ENCODE data around the gene BCL2L12.

The BCL2L12 gene

DNA sequence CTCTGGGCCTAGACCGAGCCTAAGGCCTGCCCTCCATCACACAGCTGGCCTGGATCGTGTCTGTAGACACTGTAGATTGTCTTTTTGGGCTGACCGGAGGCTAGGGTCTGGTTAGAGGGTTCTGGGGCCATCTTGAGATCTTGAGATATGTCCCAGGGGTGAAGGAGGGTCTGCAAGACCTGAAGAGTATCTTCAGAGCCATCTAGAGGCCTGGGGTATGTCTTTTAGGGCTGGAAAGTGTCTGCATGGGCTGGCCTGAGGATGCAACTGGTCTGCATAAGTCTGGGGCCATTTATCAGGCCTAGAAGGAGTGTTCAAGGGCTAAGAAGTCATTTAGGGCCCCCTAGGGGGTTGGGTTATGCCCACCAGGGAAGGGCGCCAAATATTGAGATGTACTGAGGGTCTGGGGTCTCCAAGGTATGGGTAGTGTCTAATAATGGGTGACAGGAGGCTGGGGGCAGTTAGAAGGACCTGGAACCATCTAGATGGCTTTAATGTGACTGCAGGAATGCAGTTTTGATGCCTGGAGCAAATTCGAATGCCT is 23.2 kb upstream of the BCL2L12 start:
- DNase-seq, result no peak

DNA sequence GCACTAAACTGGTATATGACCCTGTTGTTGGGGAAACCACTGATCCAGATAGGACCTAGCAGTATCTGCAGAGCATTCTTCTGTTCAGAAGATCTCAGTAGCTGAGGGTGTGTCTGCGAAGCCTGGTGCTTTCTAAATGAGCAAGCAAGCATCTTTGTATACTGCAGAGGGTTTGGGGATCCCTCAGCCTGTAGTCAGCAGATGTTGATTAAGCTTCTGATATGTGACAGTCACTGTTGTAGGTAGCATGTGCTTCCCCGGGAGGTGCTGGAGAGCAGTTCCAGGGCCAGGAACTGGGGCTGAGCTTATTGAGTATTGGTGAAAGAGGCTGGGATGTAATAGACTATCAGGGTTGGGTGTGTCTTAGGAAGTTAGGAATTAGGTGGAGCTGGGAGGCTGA is 22.3 kb upstream of the BCL2L12 start:
- no peak for DNase-seq

DNA sequence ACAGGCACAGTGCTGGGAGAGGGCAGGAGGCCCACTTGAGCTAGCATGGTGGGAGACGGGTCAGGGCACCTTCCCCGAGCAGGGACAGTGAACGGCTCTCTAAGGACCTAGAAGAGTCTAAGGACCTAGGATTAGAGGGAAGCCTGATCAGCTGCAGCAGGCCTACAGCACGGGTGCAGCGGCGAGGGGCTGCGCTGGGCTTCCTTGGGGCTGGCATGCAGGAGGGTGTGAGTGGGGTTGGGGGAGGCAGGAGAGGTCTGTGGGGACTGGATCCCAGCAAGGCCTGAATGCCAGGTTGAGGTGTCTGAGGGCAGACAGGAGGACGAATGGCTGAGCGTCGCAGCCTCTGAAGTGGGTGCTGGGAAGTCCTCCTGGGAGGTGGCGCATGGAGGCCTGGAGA is 20.1 kb upstream of the BCL2L12 start:
- DNase-seq, result no peak

DNA sequence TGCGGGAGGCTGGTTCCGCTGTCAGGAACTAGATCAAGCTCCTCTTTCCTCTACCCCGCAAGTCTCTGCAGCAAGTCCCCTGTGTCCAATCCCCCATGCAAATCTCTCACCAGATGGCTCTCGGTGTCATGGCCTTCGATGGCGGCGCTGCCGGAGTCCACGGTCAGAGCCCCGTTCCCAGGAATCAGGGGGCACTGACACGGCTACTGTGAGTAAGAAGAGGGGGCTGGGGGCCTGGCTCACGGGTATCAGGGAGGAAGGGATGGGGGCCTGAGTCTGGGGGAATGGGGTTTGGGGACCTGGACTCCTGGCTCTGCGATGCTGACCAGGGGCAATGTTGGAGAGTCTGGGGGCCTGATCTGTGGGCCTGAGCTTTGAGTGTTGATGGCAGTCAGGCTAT is 19.7 kb upstream of the BCL2L12 start:
- DNase-seq, result no peak

DNA sequence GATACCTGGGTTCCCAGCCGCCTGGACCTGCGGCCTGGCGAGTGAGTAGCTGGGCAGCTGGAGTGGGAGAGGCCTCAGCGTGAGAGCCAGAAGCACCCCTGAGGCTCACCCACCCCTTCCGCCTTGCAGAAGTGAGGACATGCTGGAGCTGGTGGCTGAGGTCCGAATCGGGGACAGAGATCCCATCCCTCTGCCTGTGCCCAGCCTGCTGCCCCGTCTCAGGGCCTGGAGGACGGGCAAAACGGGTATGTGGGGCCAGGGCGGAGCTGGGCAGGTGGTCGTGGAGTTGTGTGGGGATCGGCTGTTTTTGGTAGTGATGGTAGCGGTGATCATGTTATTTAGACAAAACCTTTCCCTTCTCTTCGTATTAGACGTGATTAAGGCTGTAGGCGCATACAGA is 19.1 kb upstream of the BCL2L12 start:
- DNase-seq, result no peak

DNA sequence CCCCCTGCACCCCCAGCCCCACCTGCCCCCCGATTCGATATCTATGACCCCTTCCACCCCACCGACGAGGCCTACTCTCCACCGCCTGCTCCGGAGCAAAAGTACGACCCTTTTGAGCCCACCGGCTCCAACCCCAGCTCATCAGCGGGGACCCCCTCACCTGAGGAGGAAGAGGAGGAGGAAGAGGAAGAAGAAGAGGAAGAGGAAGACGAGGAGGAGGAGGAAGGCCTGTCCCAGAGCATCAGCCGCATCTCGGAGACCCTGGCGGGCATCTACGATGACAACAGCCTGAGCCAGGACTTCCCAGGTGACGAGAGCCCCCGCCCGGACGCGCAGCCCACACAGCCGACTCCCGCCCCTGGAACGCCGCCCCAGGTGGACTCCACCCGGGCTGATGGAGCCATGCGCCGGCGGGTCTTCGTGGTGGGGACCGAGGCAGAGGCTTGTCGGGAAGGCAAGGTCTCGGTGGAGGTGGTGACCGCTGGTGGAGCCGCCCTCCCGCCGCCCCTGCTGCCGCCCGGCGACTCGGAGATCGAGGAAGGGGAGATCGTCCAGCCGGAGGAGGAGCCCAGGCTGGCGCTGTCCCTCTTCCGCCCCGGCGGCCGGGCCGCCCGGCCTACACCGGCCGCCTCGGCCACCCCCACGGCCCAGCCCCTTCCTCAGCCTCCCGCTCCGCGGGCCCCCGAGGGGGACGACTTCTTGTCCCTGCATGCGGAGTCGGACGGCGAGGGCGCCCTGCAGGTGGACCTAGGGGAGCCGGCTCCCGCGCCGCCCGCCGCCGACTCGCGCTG is 14.5 kb upstream of the BCL2L12 start:
- DNase-seq, result no peak

DNA sequence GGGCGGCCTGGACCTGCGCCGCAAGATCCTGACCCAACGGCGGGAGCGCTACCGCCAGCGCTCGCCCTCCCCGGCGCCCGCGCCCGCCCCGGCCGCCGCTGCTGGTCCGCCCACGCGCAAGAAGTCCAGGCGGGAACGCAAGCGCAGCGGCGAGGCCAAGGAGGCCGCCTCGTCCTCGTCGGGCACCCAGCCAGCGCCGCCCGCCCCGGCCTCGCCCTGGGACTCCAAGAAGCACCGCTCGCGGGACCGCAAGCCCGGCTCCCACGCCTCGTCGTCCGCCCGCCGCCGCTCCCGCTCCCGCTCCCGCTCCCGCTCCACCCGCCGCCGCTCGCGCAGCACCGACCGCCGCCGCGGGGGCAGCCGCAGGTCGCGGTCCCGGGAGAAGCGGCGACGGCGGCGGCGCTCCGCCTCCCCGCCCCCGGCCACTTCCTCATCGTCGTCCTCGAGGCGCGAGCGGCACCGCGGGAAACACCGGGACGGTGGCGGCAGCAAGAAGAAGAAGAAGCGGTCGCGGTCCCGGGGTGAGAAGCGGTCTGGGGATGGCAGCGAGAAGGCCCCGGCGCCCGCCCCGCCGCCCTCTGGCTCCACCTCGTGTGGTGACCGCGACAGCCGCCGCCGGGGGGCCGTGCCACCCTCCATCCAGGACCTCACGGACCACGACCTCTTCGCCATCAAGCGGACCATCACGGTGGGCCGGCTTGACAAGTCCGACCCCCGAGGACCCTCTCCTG is 13.7 kb upstream of the BCL2L12 start:
- DNase-seq, result no peak

DNA sequence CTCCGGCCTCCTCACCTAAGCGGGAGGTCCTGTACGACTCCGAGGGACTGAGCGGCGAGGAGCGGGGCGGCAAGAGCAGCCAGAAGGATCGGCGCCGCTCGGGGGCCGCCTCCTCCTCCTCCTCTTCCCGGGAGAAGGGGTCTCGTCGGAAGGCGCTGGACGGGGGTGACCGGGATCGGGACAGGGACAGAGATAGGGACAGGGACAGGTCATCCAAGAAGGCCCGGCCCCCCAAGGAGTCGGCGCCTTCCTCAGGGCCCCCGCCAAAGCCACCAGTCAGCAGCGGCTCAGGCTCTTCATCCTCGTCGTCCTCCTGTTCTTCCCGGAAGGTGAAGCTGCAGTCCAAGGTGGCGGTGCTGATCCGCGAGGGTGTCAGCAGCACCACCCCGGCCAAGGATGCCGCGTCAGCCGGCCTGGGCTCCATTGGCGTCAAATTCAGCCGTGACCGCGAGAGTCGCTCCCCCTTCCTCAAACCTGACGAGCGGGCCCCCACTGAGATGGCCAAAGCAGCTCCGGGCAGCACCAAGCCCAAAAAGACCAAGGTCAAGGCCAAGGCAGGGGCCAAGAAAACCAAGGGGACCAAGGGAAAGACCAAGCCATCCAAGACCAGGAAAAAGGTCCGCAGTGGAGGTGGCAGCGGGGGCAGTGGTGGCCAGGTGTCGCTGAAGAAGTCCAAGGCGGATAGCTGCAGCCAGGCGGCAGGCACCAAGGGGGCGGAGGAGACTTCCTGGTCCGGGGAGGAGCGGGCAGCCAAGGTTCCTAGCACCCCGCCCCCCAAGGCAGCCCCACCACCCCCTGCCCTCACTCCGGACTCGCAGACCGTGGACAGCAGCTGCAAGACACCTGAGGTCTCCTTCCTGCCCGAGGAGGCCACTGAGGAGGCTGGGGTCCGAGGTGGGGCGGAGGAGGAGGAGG is 12.9 kb upstream of the BCL2L12 start:
- DNase-seq, result no peak

DNA sequence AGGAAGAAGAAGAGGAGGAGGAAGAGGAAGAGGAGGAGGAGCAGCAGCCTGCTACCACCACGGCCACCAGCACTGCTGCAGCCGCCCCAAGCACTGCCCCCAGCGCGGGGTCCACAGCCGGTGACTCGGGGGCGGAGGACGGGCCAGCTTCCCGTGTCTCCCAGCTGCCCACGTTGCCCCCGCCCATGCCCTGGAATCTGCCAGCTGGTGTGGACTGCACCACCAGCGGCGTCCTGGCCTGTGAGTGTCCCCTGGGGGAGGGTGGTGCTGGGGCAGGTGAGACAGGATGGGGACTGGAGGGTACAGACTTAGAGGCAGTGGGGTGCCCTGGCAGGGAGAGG is 12.3 kb upstream of the BCL2L12 start:
- no peak for DNase-seq

DNA sequence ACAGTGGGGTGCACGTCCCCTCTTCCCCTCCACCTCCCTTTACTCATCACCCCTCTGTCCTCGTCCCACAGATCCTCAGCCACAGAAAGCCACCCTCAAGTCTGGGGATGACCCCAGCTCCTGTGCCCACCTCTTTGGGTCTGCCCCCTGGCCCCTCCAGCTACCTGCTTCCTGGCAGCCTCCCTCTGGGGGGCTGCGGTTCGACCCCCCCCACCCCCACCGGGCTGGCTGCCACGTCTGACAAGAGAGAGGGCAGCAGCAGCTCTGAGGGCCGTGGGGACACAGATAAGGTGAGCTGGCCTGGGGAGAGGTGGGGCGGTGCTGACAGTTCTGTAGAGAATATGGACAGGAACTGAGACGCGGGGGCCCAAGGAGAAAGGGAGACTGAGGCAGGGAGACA is 11.2 kb upstream of the BCL2L12 start:
- DNase-seq, result no peak

DNA sequence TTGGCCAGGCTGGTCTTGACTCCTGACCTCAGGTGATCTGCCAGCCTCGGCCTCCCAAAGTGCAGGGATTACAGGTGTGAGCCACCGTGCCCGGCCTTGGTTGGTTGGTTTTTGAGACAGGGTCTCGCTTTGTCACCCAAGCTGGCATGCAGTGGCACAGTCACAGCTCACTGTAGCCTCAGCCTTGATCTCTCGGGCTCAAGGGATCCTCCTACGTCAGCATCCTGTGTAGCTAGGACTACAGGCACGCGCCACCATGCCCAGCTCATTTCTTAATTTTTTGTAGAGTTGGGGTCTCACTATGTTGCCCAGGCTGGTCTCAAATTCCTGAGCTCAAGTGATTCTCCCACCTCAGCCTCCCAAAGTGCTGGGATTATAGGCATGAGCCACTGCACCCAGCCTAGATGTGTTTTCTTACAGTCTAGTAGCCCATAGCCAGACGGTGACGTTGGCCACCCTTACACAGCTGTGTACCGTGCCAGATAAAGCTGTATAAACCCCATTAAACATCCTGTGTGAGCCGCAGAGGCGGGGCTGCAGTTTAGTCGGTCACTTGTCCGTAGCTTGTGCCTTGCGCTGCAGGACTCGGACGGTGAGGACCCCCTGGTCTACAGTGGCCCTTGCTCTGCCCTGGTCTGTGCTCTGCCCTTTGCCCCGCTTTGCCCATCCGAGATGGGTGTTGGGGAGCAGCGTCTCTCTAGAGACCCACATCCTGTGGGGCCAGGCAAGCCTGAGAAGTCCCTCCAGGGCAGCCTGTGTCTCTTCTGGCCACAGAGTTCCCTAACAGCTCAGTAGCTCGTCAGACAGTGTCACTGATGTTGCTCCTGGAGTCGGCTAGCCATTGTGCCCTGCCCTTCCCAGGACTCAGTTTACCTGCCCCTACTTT is 9.9 kb upstream of the BCL2L12 start:
- no peak for DNase-seq

DNA sequence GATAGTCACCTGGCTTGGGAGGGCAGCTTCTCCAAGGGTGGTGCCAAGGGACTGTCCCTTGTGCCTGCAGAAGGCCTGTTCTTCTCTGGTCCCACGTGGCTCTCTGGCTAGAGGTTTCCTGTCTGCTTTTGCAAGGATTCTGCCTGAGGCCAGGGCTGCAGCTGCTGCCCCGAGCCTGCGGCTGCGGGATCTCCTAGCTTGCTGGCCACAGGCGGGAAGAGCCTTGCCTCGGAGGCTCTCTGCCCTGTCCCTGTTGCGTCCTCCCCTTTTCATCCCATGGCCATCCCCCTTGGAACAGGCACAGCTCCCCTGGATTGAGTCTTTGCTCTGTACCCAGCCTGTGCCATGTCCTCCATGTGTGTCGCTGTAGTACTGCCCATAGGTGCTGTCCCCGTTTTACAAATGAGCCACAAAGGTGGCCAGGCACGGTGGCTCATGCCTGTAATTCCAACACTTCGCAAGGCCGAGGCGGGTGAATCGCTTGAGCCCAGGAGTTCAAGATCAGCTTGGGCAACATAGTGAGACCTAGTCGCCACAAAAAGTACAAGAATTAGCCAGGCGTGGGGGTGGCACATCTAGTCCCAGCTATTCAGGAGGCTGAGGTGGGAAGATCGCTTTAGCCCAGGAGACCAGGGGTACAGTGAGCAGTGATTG is 9.2 kb upstream of the BCL2L12 start:
- no peak for DNase-seq

DNA sequence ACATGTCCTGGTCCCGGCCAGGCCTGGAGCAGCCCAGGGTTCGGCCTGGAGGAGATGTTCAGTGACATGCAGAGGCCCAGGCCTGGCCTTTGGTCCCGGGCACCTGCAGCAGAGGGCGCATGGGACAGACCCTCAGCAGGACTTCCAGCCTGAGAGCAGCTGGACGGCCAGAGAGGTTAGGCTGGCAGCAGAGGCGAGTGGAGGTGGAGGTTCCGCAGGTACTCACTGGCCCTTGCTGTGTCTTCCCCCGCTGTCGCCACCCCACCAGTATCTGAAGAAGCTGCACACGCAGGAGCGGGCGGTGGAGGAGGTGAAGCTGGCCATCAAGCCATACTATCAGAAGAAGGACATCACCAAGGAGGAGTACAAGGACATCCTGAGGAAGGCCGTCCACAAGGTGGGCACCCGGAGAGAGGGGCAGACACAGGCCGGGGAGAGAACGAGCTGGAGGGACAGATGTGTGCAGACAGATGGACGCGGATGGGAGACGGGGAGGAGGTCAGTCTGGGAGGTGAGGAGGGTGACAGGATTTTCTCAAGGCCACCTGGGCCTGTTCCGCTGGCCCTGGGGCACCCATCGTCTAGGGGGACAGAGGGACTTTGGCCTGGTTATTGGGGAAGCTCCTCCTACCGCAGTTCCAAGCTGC is 8.1 kb upstream of the BCL2L12 start:
- no peak for DNase-seq

DNA sequence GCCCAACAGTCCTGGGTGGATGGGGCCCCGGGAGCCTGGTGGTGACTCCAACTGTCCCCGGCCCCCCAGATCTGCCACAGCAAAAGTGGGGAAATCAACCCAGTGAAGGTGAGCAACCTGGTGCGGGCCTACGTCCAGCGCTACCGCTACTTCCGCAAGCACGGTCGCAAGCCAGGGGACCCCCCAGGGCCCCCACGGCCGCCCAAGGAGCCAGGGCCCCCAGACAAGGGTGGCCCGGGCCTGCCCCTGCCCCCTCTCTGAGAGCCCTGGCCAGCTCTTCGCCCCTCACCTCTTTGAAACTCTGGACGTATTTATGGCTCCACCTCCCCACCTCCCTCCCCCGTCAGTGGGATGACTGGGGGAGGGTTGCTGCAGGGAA is 7.6 kb upstream of the BCL2L12 start:
- DNase-seq, result no peak

DNA sequence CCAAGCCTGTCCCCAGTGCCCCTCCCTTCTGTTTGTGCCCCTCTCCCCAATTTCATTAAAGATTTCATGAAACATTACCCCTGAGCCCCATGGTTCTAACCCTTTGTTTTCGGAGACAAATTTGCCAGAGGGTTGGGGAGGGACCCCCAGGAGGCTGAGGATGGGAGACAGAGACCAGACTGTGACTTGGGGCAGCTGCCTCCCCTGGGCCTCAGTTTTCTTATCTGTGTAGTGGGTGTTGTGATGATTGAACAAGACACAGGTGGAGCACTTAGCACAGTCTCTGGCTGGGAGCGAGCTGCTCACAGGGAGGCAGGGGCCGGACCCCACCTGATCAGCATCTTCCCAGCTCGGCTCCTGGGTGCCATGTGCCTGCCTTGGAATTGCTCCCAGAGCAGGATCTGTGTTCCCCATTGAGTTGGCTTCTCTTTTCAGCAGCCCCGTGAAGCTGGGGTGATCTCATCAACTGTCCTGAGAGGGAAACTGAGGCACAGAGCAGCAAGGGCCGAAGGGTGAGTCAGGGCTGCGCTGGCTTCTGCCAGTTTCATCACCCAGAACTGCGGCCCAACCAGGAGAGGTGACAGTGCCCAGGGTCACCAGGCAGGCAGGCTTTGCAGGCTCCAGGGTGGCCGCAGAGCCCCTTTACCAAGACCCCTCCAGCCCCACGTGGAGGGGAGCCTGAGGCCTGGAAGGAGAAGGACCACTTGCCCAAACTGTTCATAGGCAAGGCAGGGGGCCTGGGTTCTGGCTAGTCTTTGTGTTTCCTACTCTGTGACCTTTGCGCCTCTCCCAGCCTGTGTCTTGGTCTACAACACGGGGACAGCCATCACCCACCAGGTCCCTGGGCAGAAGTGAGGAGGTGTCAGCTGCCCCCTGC is 6.9 kb upstream of the BCL2L12 start:
- DNase-seq, result no peak

DNA sequence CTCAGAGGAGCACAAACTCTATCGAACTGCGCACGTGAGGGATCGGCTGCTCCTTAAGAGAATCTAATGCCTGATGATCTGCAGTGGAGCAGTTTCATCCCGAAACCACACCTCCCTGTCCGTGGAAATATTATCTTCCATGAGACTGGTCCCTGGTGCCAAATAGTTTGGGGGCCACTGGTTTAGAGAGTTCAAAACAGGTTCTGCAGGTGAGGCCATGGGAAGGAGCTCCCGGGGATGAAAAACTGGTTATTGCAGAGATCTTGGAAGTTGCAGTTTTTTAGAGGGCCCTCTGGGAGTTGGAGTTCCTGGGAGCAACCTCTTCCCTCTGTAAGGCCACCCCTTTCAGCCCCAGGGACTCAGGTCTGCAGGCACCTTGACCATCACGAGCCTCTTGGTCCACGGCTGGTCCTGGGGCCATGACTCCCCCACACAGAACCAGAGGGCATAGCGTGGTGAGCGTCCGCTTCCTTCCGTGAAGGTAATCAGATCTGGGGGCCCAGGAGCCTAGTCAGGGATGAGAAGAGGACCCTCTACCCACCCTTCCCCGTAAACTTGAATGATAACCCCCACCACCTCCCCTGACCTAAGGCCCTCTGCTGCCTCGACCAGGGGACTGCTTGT is 5.3 kb upstream of the BCL2L12 start:
- DNase-seq, result no peak

DNA sequence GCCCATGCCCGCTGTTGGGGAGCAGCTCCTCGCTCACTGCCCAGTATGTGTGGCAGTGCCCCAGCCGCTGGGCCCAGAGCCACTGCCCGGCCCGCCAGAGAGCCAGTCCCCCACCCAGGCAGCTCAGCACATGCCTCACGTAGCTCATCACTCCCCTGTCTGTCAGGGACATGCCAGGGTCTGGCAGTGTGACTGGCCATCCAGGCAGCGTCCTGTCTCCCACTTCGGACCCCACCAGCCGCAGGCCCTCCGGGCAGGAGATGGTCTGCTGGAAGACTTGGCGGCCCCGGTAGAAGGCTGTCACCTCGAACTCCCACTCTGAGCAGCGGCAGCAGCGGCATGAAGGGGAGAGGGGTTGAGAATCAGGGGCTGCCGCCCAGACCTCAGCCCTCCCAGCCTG is 3.7 kb upstream of the BCL2L12 start:
- DNase-seq, result no peak

DNA sequence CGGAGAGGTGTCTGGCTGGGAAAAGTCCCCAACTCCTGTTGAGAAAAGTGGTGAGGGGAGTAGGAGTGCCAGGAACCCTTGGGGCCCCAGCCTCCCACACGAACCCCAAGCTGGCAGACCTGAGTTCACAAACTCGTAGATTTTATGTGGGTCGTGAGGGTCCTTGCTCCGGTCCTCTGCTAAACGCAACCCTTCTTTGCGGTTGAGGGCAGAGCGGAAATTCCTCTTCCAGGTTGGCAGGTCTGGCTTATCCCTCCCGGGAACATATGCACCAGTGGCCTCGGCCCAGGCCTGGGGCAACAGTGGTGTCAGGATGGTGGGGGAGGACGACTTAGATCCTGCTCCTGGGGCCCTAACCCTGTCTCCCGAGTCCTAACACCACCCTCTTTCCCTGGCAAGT is 2.5 kb upstream of the BCL2L12 start:
- DNase-seq, result no peak

DNA sequence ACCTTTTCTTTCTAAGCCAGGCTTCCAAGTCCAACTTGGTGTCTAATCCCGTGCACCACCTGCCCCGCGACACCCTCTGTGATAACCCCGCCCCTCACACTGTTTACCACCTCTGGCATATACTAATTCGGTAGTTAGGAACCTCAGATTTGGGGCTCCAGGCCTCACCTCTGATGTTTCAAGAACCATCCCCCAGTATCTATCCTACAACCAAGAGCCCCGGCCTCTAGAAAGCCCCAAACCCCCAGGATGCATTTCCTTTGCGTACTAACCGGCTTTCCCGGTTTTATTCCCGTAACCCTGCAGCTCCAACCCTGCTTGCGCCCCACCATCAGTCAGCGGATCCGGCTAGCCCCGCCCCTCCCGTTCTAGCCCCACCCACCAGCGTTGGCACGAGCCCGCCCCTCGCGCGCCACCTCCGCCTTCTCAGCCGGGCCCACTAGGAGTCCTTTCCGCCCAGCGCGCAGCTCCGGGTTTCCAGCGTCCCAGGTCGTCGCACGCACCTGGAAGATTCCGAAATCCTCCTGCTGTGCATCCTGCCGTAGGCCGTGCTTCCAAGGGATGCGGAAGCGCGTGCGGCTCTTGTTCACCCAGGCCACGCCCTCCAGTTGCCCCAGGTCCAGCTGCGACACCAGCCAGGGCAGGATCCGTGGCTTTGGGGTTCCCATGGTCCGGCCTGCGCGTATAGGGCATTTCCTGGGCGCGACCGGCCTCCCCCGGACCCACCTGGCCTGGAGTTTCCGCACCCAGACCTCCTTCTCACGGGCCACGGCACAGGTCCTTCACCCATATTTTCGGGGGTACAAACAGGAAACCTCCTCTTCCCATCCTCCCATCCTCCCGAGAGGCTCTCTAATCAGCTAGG is 1.3 kb upstream of the BCL2L12 start:
- DNase-seq, result peak; percentile 82

Data from activated gamma-delta T cell (primary cell).